Prostate gland (tissue), 2 donors: ENCODE results near the gene SPATA25.

Source experiments
- CTCF ChIP-seq, 4 experiments: fragments of 200-600 bp in 2 of 4; fragments of 450-650 bp in 2 of 4; sonication (generic) in 2 of 4; IDR thresholded peaks; 1 replicate in 3 of 4; 2 replicates in 1 of 4; pipeline ENCODE4 v1.5.1; 2016 to 2019; ENCODE audit warnings: antibody characterized with exemption in 4 of 4, mild to moderate bottlenecking in 2 of 4, moderate library complexity in 2 of 4
- POLR2A ChIP-seq: fragments of 450-650 bp; IDR thresholded peaks from one replicate; pipeline ENCODE4 v1.6.1; 2016; ENCODE audit warnings: antibody characterized with exemption, mild to moderate bottlenecking
- POLR2AphosphoS5 ChIP-seq: sonication (generic); formaldehyde crosslinking; IDR thresholded peaks from one replicate; pipeline ENCODE4 v1.6.1; 2017; ENCODE audit warnings: antibody characterized with exemption

GRCh38 chr20:45911486-45912343 lies 24.3 kb upstream of the SPATA25 start, which contains the start of gene PLTP:
- TF ChIP-seq CTCF (IDR thresholded peaks at IDR 0.05) (no peak), POLR2A (peak; percentile 50), POLR2AphosphoS5 (no peak)
